Activated CD4-positive, alpha-beta T cell treated with anti-CD3 and anti-CD28 coated beads for 36 hours (primary cell): Measurements from ENCODE around the gene RBBP8. TPM values are rescaled to one million over a fixed set of nuclear protein-coding genes. Genes with fewer than 3 reads are reported as not detected.
A peak's percentile ranks its signal among the peaks of the same experiment; 100 is the strongest.

Experiments used
- ATAC-seq: fragments of 200-7000 bp; cut with Tn5 transposase; one replicate; pipeline ENCODE4 v1.10.0; 2021; ENCODE audit warnings: mild to moderate bottlenecking, moderate library complexity
- CTCF ChIA-PET: fragments of 350-600 bp; sonication (Branson Sonifier 250); formaldehyde crosslinking; loops from one replicate; lab custom pipeline; 2021; ENCODE audit warnings: antibody characterized with exemption; lab: Charles Lee
- POLR2A ChIA-PET: fragments of 350-600 bp; sonication (Branson Sonifier 250); formaldehyde crosslinking; loops from one replicate; lab custom pipeline; 2021; ENCODE audit warnings: antibody characterized with exemption, inconsistent platforms; lab: Charles Lee
- DNase-seq: peaks from one replicate; pipeline ENCODE4 v3.0.0-alpha.2; 2020
- H3K27ac Mint-ChIP-seq: one replicate; pipeline ENCODE4 v1.8.0; 2021; ENCODE audit warnings: mixed read lengths
- H3K27me3 Mint-ChIP-seq: one replicate; pipeline ENCODE4 v1.8.0; 2021; ENCODE audit warnings: mixed read lengths
- H3K36me3 Mint-ChIP-seq: one replicate; pipeline ENCODE4 v1.8.0; 2021; ENCODE audit warnings: low read depth, mixed read lengths
- H3K4me1 Mint-ChIP-seq: one replicate; pipeline ENCODE4 v1.8.0; 2021; ENCODE audit warnings: mixed read lengths
- H3K4me3 Mint-ChIP-seq: one replicate; pipeline ENCODE4 v1.8.0; 2021; ENCODE audit warnings: mild to moderate bottlenecking, moderate library complexity, mixed read lengths
- H3K9me3 Mint-ChIP-seq: one replicate; pipeline ENCODE4 v1.8.0; 2021; ENCODE audit warnings: low read depth, mixed read lengths
- intact Hi-C, 2 experiments: fragments of 100-400 bp; cut with DNase I in 1 of 2; cut with micrococcal nuclease in 1 of 2; formaldehyde crosslinking; loops; one replicate each; pipeline versions ENCODE4 v1.14.2 to v1.15.1; 2022 to 2024; cut with DNase I, micrococcal nuclease
- total RNA-seq, 2 experiments: library from RNA; stranded (reverse); gene quantifications; one replicate each; pipeline ENCODE4 v1.2.3, GENCODE V29; 2021

Gene RBBP8
- total RNA-seq, 2 experiments from 2014 or later: 74.3 to 101 TPM

- DNase-seq (no peak), ATAC-seq (no peak)
- H3K4me3 Mint-ChIP-seq: no peak overlapping the region
- H3K4me1 Mint-ChIP-seq: no peaks in the 10 kb centered on the region
- H3K9me3 Mint-ChIP-seq: no peaks in the 10 kb centered on the region
- peaks cover 32% of the 10 kb centered on the region for H3K36me3 Mint-ChIP-seq
- H3K27ac Mint-ChIP-seq: no peak overlapping the region
- no peaks in the 10 kb centered on the region for H3K27me3 Mint-ChIP-seq
- CTCF ChIA-PET: interaction anchor here (1.4 kb wide), 1 partner anchor 23 kb away, joined by 4 read pairs; no protein-coding TSS in a partner anchor
- intact Hi-C loops: no loop called here
- POLR2A ChIA-PET: no interaction called here
Measured at GRCh38 chr18:22988208-22988607, 55.1 kb downstream of the RBBP8 start.

- no peaks in the 10 kb centered on the region for H3K27me3 Mint-ChIP-seq
- no peaks in the 10 kb centered on the region for H3K4me1 Mint-ChIP-seq
- ChIA-PET CTCF (no interaction called here), POLR2A (no interaction called here)
- no peaks in the 10 kb centered on the region for H3K9me3 Mint-ChIP-seq
- peaks cover 44% of the 10 kb centered on the region for H3K36me3 Mint-ChIP-seq
- no peak overlapping the region for H3K27ac Mint-ChIP-seq
- intact Hi-C loops: no loop called here
- DNase-seq: no peak
- no peak for ATAC-seq
- H3K4me3 Mint-ChIP-seq: no peak overlapping the region
Measured at GRCh38 chr18:22998344-22998743, 65.2 kb downstream of the RBBP8 start.

DNA sequence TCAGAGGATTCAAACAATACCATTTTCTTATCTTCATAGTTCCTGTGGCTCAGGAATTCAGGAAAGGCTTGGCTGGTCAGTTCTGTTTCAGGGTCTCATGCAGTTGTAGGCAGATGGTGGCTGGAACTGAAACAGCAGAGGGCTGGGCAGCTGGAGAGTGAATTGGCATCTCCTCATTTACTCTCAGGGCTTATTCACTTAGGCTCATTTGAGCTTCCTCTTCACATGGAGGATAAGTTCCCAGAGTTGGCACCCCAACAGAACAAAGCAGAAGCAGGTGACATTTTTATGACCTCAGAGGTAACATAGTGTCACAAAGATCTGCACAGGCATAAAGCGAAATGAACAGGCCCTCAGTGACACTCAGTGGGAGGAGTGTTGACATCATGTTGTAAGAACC, 66.1 kb downstream of the RBBP8 start:
- Mint-ChIP-seq H3K27ac (no peak overlapping the region), H3K27me3 (no peaks in the 10 kb centered on the region), H3K4me3 (no peak overlapping the region), H3K4me1 (no peaks in the 10 kb centered on the region), H3K36me3 (peaks cover 49% of the 10 kb centered on the region), H3K9me3 (no peaks in the 10 kb centered on the region)
- ChIA-PET CTCF (no interaction called here), POLR2A (no interaction called here)
- DNase-seq (no peak), ATAC-seq (no peak)
- intact Hi-C loops: no loop called here

- DNase-seq (no peak), ATAC-seq (no peak)
- POLR2A ChIA-PET: no interaction called here
- Mint-ChIP-seq H3K36me3 (peaks cover 53% of the 10 kb centered on the region), H3K27ac (no peak overlapping the region), H3K9me3 (no peaks in the 10 kb centered on the region), H3K4me3 (no peak overlapping the region), H3K4me1 (no peaks in the 10 kb centered on the region), H3K27me3 (no peaks in the 10 kb centered on the region)
- CTCF ChIA-PET: no interaction called here
- intact Hi-C loops: no loop called here
Measured at GRCh38 chr18:22999647-23000046, 66.5 kb downstream of the RBBP8 start.

DNA sequence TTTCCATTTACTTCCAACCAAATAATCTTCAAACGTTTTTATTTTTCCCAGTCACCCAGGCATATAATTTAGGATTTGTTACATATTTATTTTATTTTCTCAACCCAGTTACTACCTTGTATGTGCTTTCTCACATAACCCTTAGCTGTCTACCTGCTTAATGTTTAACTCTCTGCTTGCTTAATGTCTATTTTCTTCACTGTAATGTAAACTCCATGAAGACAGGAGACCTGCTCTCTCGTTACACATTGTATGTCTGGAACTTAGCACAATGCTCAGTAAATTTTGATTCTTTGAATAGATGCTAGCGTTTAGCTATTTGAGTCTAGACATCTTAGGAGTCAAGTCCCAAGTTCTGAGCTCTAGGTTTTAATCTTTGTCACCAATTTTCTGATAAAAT, 70.2 kb downstream of the RBBP8 start:
- ATAC-seq: no peak
- no peak for DNase-seq
- no peaks in the 10 kb centered on the region for H3K4me1 Mint-ChIP-seq
- no peak overlapping the region for H3K4me3 Mint-ChIP-seq
- H3K9me3 Mint-ChIP-seq: no peaks in the 10 kb centered on the region
- ChIA-PET CTCF (interaction anchor here (1.3 kb wide), 1 partner anchor 203 kb away, joined by 3 read pairs; no protein-coding TSS in a partner anchor), POLR2A (interaction anchor here (0.9 kb wide), 1 partner anchor 11 kb away, joined by 4 read pairs; no protein-coding TSS in a partner anchor)
- H3K36me3 Mint-ChIP-seq: peaks cover 52% of the 10 kb centered on the region
- intact Hi-C loops: no loop called here
- no peaks in the 10 kb centered on the region for H3K27me3 Mint-ChIP-seq
- no peak overlapping the region for H3K27ac Mint-ChIP-seq

- intact Hi-C loops: no loop called here
- ChIA-PET CTCF (interaction anchor here (1.0 kb wide), 1 partner anchor 82 kb away, joined by 3 read pairs; no protein-coding TSS in a partner anchor), POLR2A (no interaction called here)
- H3K4me3 Mint-ChIP-seq: no peak overlapping the region
- no peaks in the 10 kb centered on the region for H3K9me3 Mint-ChIP-seq
- peaks cover 11% of the 10 kb centered on the region for H3K4me1 Mint-ChIP-seq
- DNase-seq: no peak
- no peaks in the 10 kb centered on the region for H3K27me3 Mint-ChIP-seq
- peak; percentile 30 for ATAC-seq
- H3K27ac Mint-ChIP-seq: no peak overlapping the region
- H3K36me3 Mint-ChIP-seq: peaks cover 39% of the 10 kb centered on the region
Measured at GRCh38 chr18:23012249-23012648, 79.1 kb downstream of the RBBP8 start.

GRCh38 chr18:23020555-23021294, 87.6 kb downstream of the RBBP8 start:
- peaks cover 42% of the 10 kb centered on the region for H3K36me3 Mint-ChIP-seq
- intact Hi-C loops: no loop called here
- DNase-seq: no peak
- ChIA-PET CTCF (interaction anchor here (0.9 to 1.3 kb wide), 2 partner anchors 10 to 207 kb away, joined by 4 read pairs; no protein-coding TSS in a partner anchor), POLR2A (interaction anchor here (0.7 kb wide), 1 partner anchor 356 kb away, joined by 3 read pairs; no protein-coding TSS in a partner anchor)
- no peaks in the 10 kb centered on the region for H3K27me3 Mint-ChIP-seq
- H3K27ac Mint-ChIP-seq: peak overlapping the region; percentile 1
- H3K9me3 Mint-ChIP-seq: no peaks in the 10 kb centered on the region
- no peak overlapping the region for H3K4me3 Mint-ChIP-seq
- H3K4me1 Mint-ChIP-seq: peaks cover 11% of the 10 kb centered on the region
- ATAC-seq: no peak

- H3K4me3 Mint-ChIP-seq: no peak overlapping the region
- peaks cover 50% of the 10 kb centered on the region for H3K36me3 Mint-ChIP-seq
- ATAC-seq: no peak
Measured at GRCh38 chr18:23021623-23022022, 88.5 kb downstream of the RBBP8 start.

DNA sequence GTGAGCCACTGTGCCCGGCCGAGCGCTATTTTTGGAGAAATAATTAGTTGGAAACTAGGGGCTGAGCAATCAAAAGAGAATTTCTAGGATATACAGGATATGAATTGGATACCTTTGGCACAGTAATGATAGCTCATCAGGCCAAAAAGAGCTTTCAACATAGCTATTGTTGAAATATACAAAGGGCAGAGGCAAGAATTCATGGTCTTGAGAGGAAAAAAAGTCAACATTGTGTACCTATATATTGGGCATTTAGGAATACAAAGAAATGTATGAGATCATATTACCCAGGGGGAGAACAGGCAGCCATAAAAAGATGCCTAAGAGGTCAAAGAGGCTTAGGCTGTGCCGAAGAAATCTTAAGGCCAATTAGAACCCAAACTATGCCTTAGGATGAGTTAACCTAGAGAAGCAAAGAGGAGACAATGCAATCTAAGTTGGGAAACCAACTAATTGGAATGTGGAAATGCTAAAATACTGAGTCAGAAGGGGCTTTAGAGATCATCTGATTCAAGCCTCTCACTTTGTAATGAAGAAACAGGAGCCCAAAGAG, 99.0 kb downstream of the RBBP8 start:
- ChIA-PET POLR2A (no interaction called here), CTCF (interaction anchor here (1.1 to 2.6 kb wide), 4 partner anchors 10 to 380 kb away, joined by 3 to 11 read pairs (median 4); no protein-coding TSS in a partner anchor)
- peaks cover 8% of the 10 kb centered on the region for H3K36me3 Mint-ChIP-seq
- intact Hi-C loops: loop anchor here (1.0 to 5.0 kb wide), 3 partner anchors 100 to 380 kb away; no protein-coding TSS in a partner anchor
- no peaks in the 10 kb centered on the region for H3K9me3 Mint-ChIP-seq
- H3K27me3 Mint-ChIP-seq: no peaks in the 10 kb centered on the region
- no peaks in the 10 kb centered on the region for H3K4me1 Mint-ChIP-seq
- H3K27ac Mint-ChIP-seq: no peak overlapping the region
- DNase-seq (no peak), ATAC-seq (no peak)
- no peak overlapping the region for H3K4me3 Mint-ChIP-seq

More at GRCh38 chr18:23021623-23022022, 88.5 kb downstream of the RBBP8 start:
- no peak for DNase-seq
- H3K27me3 Mint-ChIP-seq: no peaks in the 10 kb centered on the region
- H3K9me3 Mint-ChIP-seq: no peaks in the 10 kb centered on the region
- ChIA-PET POLR2A (no interaction called here), CTCF (no interaction called here)
- no peak overlapping the region for H3K27ac Mint-ChIP-seq
- peaks cover 11% of the 10 kb centered on the region for H3K4me1 Mint-ChIP-seq
- intact Hi-C loops: no loop called here

GRCh38 chr18:23033056-23033455, 99.9 kb downstream of the RBBP8 start:
- H3K36me3 Mint-ChIP-seq: peaks cover 5% of the 10 kb centered on the region
- ATAC-seq: no peak
- no peak overlapping the region for H3K27ac Mint-ChIP-seq
- H3K27me3 Mint-ChIP-seq: no peaks in the 10 kb centered on the region
- H3K4me1 Mint-ChIP-seq: no peaks in the 10 kb centered on the region
- CTCF ChIA-PET: interaction anchor here (1.1 to 2.6 kb wide), 2 partner anchors 37 to 379 kb away, joined by 3 to 11 read pairs; no protein-coding TSS in a partner anchor
- no peak for DNase-seq
- H3K9me3 Mint-ChIP-seq: no peaks in the 10 kb centered on the region
- intact Hi-C loops: loop anchor here (5.0 kb wide), 2 partner anchors 99 to 379 kb away; no protein-coding TSS in a partner anchor
- POLR2A ChIA-PET: no interaction called here
- no peak overlapping the region for H3K4me3 Mint-ChIP-seq

DNA sequence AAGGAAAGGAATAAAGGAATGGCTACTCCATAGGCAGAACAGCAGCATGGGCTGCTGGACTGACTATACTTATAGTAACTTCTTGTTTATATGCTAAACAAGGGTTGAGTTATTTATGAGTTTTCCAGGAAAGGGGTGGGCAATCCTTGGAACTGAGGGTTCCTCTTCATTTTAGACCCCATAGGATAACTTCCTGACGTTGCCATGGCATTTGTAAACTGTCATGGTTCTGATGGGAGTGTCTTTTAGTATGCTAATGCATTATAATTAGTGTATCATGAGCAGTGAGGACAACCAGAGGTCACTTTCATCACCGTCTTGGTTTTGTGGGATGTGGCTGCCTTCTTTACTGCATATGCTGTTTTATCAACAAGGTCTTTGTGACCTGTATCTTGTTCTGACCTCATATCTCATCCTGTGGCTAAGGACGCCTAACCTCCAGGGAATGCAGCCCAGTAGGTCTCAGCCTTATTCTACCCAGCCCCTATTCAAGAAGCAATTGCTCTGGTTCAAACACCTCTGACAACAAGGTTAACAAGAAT, 103.6 kb downstream of the RBBP8 start:
- Mint-ChIP-seq H3K9me3 (no peaks in the 10 kb centered on the region), H3K36me3 (no peaks in the 10 kb centered on the region), H3K27ac (no peak overlapping the region), H3K4me1 (peaks cover 5% of the 10 kb centered on the region), H3K4me3 (no peak overlapping the region), H3K27me3 (no peaks in the 10 kb centered on the region)
- intact Hi-C loops: no loop called here
- DNase-seq: no peak
- ChIA-PET CTCF (no interaction called here), POLR2A (no interaction called here)
- no peak for ATAC-seq
